HG03064 (cell line): ENCODE measurements around the gene KCNK10.

Experiments used
- ATAC-seq: cut with Tn5 transposase; IDR thresholded peaks from one replicate; pipeline ENCODE4 v1.9.1; 2021; ENCODE audit warnings: low read depth; ENCODE audit not compliant: unreplicated experiment

KCNK10 gene

DNA sequence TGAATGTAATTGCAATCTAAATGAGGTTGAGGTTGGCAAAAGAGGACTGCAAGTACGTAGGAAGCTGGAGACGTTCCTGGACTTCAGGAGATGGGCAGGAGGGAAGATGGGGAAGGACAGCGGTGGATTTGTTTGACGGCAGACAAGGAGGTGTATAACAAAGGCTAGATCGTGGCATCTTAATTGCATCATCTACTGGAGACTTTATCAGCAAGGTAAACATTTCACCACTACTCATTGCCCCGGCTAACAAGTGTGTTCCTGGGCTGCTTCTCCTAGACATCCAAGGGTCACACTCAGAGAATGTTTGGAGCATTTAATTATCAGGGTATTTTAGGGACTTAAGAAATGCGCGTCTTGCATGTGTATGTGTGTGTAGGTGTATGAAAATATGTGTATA, 128.5 kb downstream of the KCNK10 start:
- no peak for ATAC-seq

DNA sequence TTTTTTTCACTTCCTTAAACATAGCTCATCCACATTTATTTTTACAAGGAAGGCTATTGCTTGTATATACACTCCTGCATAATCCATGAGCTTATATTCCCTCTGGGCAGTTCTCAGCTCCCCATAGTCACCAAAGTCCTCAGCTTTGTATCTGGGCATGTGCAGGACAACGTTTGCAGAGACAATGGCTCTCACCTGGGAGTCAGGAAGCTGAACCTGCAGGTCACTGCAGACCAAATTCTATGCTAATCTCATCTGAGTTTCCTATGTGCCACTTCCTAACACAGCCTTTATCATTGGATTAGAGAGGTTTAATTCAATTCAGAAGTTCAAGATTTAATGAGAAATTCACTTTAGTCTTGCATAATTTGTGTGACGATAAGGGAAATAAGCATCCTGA, 131.5 kb downstream of the KCNK10 start:
- no peak for ATAC-seq

DNA sequence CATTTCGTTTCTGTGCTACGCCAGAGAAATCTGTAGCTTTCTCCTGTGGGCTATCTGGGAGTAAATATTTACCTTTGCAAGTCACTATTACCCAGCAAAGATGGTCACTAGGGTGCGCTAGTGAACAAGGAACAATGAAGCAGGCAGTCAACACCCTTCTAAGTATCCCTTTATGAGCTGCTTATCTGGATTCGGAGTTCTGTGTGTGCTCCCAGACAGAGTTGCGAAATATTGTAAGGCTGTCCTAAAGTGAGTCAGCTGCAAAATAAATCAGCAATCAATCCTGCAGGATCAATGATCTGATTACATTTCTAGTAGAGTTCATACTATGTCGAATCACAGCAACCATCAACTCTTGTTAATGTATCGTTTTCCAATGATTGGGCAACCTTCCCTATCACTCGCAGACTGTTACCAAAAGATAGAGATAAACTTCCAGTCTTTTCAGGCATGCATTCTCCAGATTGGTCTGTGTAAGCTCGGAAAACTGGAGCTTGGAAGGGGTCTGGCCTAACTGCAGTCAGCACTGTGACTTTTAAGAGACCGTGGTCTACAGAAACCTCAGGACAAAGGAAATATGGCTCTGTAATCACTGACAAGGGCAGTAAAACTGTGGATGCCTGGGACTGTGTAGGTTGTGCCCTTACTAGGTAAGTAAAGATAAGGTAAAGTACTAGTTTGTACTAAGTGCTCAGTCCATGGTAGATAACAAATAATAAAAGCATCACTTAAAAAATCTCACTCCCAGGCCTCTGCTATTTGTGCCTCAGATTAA, 133.5 kb downstream of the KCNK10 start:
- ATAC-seq: peak; percentile 84

DNA sequence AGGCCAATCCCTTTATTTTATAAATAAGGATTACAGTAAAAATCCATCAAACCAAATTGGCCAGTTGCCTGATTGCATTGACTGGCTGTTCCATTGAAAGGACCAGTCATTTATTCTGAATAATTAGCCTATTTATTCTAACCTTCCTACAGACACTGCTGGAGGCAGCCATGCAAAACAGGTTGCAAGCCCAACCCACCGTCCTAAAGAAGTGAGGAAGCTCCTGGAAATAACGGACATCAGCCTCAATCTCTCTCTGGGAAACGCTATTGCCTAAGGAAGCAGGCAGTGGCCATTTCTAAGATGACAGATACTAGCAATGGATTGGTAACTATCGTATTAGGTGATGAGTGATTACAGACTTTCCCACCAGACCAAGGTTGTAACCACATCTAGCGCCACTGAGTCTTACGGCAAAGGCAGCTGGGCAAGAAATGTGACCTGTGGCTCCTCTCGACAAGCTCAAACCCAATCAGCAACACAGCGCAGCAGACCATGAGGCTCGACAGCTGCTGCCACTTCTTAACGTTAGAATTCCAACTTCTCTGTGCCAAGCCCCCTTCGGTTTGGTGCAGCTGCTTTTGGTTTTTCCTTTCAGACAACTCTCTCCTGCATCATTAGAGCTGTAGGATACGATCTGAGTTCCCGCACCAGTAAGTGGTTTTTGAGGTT, 134.2 kb downstream of the KCNK10 start:
- peak; percentile 35 for ATAC-seq

DNA sequence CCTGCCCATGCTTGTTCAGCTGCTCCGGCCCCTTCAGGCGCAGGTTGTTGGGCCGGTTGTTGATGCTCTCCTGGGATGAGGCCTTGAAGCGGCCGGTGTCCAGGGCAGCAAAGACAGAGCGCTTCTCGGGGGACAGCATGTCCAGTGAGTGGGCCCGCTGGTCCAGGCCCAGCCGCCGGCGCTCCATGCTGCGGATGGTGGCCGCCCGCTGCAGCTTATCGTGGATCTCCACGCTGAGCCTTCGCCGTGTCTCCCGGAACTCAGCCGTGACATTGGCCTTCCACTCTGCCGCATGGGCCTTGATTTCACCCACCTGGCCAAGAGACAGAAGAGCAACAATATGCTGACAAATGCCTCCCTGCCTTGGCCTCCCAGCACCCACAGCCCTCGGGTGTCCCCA, 137.2 kb downstream of the KCNK10 start:
- no peak for ATAC-seq

DNA sequence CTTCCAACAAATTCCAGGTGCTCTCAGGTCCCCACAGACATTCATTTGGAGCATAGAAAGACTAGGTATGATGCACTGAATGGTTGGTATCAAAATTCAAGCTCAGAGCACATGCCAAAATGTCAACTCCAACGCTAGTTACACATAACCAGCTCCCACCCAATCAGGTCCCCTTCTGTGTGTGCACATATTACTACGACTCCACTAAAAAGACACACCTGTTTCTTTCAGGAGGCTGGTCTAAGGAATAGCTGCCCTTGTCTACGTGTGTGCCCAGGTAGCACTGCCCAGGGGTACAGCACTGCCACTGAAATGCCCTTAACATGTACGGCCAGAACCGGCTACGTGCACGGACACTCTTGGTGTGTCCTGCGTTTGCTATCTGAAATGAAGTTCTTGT, 138.1 kb downstream of the KCNK10 start:
- ATAC-seq: no peak

DNA sequence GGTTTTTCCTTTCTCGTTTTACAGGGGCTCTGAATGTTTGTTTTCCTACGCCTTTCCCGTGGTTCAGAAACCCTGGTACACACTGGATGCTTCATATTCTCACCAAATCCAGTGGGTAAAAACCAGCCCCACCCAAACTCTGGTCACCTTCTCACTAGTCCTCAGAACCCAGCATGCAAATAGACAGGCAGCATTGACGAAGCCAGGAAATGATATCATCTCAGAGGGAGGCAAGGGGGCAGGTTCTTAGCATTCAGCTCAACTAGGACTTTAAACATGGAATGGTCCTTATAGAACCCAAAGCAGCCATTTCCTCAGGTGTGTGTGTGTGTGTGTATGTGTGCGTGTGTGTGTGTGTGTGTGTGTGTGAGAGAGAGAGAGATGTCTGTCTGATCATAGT, 142.0 kb downstream of the KCNK10 start:
- ATAC-seq: no peak

DNA sequence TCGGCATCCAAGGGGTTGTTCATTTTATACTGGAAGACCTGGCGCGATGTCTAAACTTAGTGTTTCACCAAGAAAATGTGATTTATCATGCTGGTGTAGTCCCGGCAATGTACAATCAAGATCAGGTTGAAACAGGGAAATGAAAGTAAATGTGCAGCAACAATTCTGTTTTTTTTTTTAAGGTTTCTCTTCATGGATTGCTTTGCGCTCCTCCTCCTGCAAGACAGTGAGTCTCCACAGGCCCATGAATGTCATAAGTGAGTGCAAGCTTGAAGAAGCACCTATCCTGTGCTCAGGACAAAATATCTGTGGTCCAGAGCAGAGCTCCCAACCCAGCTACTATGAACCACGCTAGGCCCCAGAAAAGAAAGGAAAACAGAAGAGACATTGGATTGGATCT, 143.4 kb downstream of the KCNK10 start:
- no peak for ATAC-seq

DNA sequence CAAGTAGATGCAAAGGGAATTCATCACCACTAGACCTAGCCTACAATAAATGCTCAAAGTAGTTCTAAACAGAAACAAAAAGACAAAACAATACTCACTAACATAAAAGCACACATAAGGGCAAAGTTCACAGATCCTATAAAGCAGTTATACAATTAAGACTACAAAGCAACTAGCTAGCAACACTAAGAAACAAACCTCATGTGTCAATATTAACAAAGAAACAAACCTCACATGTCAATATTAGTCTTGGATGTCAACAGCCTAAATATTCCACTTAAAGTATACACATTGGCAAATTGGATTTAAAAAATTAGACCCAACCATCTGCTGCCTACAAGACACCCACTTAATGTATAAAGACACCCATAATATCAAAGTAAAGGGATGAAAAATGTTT, 152.7 kb downstream of the KCNK10 start:
- ATAC-seq: no peak

DNA sequence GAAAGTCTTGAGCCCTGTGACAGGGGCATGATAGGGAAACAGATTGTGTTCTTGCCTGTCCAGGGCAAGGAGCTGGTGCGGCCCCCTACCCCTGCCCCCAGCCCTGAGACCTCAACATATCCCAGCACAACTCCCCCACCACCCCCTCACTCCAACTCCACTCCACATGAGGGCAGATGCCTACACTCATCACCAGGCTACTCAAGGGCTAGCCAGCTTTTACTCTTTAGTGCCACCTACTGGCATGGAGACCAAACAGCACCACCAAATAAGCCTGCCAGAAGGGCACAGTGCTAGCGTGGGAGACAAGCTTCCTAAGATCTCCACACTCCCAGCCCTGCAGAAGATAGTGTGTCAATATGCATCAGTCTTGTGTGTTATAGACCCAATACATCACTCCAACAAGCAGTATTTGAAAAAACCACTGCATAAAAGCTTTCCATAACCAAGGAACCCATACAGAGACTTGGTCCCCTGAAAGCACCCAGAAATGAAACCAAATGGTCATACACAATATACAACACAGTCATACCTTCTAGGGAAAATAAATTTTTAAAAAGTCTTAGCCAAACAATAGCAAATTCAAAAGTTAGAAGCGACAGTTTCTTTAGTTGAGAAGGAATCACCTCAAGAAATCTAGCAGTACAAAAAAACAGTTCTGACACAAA, 154.4 kb downstream of the KCNK10 start:
- peak; percentile 78 for ATAC-seq

DNA sequence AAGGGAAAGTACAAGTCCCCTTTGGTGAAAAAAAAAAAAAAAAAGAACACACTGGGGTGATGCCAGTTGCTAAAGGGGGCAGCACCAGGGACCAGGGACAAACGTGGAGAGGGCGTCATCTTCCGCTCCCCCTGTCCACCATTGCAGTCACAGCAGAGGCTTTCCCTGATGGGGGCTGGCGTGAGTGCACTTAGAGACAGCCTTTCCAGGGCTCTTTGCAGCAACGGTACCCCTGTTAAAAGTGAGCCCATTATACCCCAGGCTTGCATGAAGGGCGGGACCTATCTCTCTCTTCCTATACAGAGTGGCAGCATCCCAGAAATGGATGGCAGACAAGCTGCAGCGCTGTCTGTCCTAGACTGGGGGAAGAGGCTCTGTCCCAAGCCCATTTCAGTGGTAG, 155.0 kb downstream of the KCNK10 start:
- no peak for ATAC-seq

DNA sequence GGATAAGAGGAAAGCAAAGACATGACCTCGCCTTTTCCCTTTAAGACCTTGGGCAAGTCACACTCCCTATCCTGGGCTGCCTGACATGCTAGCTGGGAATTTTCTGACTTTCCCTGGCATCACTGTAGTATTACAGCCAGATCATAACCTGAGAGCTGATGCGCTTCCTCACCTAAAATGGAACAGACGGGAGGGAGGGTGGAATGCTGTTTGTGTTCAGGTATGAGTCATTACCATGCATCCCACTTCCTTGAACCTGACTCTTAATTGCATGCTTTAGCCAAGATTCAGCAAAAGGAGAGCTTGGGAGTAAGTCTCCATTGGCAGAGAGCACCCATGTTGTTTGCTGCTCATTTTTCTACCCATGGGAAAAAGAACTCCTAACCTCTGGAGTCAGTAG, 156.5 kb downstream of the KCNK10 start:
- ATAC-seq: no peak

DNA sequence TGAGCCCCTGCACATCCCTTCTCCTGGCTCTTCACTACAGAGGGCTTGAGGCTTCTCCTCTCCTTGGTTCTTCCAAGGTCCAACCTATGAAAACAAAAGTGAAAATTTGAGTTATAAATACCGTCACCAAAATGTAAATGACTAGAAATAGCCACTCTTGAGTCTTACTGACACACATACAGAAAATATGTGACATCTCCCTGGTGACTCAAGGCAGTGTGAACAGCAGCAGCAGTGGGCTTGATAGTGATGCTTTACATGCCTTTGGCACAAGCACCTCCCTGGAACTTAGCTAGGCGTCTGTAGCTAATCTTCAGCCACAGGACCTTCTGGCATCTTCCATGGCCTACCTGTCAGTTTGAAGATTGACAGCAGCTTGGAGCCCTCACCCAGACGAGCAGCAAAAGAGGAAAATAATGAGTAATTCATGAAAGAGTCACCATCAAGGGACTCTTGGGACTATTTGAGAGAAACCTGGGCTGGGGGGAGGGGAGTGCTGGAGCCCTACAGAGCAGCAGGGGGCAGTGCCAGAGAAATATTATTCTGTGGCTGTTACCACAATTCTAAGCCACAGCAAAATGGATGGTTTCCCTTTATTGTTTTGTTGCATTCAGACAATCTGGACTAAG, 158.0 kb downstream of the KCNK10 start:
- ATAC-seq: no peak

DNA sequence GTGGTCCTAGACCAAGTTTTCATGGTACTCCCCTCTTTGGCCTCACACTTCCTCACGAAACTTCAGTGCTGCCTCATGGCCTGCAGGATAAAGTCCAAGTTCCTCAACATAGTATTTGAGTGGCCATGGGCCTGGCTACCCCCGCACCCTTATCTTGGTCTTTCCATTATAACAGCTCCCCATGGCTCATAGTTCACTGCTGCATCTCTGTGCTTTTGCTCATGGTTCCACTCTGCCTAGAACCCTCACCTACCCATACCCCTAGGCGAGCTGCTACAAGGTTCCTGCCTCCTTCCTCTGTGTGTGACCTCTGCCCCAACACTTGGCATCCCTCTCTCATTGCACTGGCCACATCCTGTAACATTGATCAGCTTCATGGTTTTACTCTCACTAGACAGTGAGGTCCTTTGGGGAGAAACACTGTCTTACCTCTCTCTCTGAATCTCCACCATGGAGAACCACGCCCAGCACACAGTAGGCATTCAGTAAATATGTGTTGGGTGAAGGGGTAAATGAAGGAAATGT, 159.3 kb downstream of the KCNK10 start:
- ATAC-seq: no peak

DNA sequence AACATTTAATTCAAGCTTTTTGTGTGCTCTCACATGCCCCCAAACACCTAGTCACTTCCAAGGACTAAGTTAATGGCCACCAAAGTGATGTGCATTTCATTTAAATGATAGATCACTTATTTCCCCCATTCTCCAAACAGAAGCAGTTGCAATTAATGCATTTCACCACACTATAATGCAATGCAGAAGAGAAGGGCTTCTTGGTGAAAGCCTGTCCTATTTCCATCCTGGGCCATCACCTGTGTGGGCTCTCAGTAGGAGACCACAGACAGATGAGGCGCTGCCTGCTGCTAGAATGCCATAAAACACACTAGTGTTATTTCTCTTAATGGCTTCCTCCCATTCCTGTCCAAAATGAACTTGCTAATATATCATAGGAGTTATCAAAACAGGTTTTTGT, 166.9 kb downstream of the KCNK10 start:
- no peak for ATAC-seq

DNA sequence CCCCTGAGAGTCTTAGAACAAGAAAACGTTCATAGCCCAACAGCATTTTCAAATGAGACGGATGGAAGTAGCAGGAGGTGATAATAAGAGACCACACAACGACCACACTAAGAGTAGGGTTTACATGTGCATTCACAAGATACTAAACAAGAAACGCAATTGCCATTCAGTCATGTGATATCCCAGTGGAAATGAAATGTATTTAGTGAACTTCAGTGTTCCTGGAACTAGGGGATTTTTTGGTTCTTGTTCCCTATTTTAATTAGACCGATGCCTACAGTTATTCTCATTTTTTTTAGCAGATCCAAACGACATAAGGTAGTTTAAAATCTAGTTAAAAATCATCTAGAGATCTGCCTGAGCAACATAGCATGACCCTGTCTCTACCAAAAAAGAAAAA, 168.1 kb downstream of the KCNK10 start:
- ATAC-seq: no peak

DNA sequence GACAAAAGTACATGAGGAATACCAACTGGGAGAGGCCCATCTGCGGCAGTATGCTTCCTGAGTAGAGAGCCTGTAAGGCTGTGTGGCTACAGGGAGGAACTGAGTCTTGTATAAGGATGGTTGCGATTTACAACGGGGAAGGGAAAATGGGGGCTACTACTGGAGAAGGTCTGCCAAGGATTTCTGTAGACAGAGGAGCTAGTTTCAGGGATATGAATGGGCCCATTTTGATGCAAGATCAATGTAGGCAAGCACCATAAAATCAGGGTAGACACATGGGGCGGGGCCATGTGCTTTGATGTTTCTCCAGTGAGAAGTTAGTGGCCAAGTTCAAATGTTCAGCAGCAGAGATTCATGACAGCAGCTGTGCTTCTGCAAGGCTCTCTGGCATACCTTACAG, 168.7 kb downstream of the KCNK10 start:
- ATAC-seq: no peak

DNA sequence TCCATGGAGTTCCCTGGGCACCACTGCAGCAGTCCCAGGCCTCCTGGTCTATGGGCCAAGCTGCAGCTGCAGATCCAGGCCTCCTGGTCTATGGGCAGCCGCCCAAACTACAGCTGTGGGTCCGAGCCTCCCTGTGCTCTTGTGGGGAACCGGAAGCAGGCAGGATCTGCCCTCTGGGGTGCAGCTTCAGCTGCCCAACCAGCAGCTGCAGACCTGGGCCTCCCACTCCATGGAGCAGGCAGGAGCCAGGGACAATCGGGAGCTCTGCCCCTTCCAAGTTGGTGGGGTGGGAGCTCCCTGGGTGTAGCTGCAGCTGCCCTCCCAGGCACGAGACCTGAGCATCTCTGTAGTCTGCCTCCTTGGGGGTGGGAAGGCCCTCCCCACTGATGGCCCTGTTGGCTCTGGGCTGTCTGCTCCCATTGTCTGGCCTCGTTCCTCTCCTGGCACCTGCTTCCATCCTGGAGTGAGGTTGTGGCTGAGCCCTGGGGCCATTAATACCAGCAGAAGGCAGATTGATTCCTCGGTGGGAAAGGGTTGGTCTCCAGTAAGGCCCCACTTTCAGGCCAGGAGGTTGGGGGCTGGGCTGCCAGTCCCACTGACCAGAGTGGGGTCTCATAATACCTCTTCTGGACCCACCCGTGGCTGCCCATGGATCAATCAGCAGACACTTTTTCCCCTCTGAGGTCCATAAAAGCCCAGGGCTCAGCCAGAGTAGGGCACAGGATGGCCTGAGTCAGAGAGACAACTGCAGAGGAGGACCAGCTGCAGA, 176.0 kb downstream of the KCNK10 start:
- ATAC-seq: no peak

DNA sequence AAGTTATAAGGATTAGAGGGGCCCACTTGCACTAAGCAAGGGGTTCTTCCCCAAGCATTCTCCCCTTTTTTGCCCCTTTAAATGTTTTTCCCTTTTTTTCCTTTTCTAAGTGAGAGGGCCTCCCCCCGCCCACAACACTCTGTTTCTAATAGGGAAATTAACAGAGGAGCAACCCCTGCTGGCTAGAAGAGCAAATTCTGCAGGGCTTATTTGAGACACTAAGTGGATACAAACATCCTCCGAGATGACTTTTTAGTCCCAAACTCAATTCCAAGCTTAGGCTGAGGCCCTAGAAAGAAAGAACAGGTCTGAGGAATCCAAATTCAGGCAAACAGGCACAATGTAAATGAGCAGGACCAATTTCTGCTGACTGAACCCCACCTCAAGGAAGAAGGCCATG, 179.3 kb downstream of the KCNK10 start:
- no peak for ATAC-seq

DNA sequence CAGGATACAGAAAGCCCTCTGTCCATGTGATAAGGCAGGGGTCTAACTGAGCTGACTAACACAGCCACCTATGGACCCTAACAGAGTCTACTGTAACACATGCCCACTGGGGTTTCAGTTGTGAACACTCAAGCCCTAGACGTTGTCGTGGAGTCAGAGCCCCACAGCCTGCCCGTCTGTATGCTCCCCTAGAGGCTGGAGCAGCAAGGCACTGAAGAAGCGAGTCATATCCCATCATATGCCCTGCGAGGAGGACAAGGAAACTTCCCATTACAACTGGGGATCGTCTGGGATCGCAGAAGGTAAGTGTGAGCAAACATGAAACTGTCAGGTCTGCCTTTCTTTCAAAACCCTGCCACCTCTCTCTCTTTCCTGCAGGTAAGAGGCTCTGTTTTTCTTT, 180.1 kb downstream of the KCNK10 start:
- no peak for ATAC-seq
